GM12801 (cell line): ENCODE results near the gene EIF3D.

ENCODE experiments used
- CTCF ChIP-seq: IDR thresholded peaks from one replicate; pipeline ENCODE4 v1.5.1; 2011; ENCODE audit warnings: control low read depth; ENCODE audit not compliant: insufficient read length; ENCODE audit errors: extremely low read depth

Gene EIF3D

GRCh38 chr22:36563001-36563400 is 34.0 kb upstream of the EIF3D start:
- TF ChIP-seq CTCF, result no peak

- no peak for TF ChIP-seq CTCF
These were observed 33.4 kb upstream of the EIF3D start for GRCh38 chr22:36562261-36562835.

- TF ChIP-seq CTCF, result no peak
These were observed 32.4 kb upstream of the EIF3D start for GRCh38 chr22:36561291-36561811.

GRCh38 chr22:36560001-36560400 is 31.0 kb upstream of the EIF3D start:
- TF ChIP-seq CTCF, result no peak

- TF ChIP-seq CTCF, result no peak
These were observed 25.1 kb upstream of the EIF3D start for GRCh38 chr22:36554098-36554497.

GRCh38 chr22:36552289-36552688 is 23.3 kb upstream of the EIF3D start:
- TF ChIP-seq CTCF, result no peak

- TF ChIP-seq CTCF, result no peak
These were observed 21.9 kb upstream of the EIF3D start for GRCh38 chr22:36550701-36551495.
